HL-60/S4 treated with retinoic acid at 250 ng/mL for 4 days and 3 days (cell line): ENCODE measurements around the gene CD6.
"Not testable (repeated sequence)": the region's sequence is repeated elsewhere in the genome, so short reads cannot be mapped to it uniquely, and the experiment has no call there.

Experiments
- in situ Hi-C: fragments of 300-500 bp; cut with MboI; formaldehyde crosslinking; loops from 2 replicates; pipeline ENCODE4 v1.7.0; 2022; ENCODE audit warnings: low sequenced_read_pairs

The CD6 gene

GRCh38 chr11:61049063-61049377 is 77.5 kb downstream of the CD6 start:
- in situ Hi-C loops, result no loop called here

DNA sequence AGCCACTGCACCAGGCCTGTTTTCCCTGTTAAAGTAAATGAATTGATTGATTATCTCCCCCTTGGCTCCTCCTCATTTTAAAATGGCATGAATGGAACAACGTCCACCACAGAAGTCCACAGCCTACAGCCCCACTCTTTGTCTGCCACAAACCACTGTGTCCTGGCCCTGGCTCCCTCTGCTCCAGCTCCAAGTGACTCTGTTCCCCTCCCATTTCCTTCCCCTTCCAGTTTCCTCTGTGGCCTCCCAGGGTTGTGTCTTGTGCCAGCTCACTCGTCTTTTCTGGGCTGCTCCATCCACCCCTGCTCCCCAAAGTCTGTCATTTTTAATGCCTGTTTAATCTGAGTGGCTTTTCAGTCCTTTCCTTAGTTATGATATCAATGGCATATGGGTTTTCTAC is 78.4 kb downstream of the CD6 start:
- in situ Hi-C loops, result no loop called here

- in situ Hi-C loops, result no loop called here
These were observed 80.9 kb downstream of the CD6 start for GRCh38 chr11:61052182-61052972.

DNA sequence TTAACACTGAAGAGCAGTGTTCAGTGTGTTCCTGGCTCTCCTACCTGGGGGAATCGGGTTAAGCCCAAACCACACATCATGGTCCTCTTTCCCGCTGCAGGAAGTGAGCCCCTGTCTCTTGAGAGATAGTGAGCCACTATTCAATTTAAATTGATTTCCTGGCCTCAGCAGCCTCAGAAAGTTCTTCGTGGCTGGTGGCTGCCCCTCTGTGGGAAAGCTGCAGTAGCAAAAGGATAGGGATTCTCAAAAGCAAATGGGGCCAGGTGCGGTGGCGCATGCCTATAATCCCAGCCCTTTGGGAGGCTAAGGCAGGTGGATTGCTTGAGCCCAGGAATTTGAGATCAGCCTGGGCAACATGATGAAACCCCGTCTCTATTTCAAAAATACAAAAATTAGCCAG is 81.7 kb downstream of the CD6 start:
- in situ Hi-C loops, result no loop called here

- in situ Hi-C loops, result no loop called here
These were observed 83.0 kb downstream of the CD6 start for GRCh38 chr11:61054513-61054912.

- in situ Hi-C loops, result no loop called here
These were observed 83.6 kb downstream of the CD6 start for GRCh38 chr11:61054927-61055562.

- in situ Hi-C loops, result no loop called here
These were observed 84.3 kb downstream of the CD6 start for GRCh38 chr11:61055776-61056175.

- in situ Hi-C loops, result no loop called here
These were observed 85.1 kb downstream of the CD6 start for GRCh38 chr11:61056571-61056970.

GRCh38 chr11:61056981-61057380 is 85.5 kb downstream of the CD6 start:
- in situ Hi-C loops, result no loop called here

- in situ Hi-C loops, result no loop called here
These were observed 86.1 kb downstream of the CD6 start for GRCh38 chr11:61057615-61058014.

DNA sequence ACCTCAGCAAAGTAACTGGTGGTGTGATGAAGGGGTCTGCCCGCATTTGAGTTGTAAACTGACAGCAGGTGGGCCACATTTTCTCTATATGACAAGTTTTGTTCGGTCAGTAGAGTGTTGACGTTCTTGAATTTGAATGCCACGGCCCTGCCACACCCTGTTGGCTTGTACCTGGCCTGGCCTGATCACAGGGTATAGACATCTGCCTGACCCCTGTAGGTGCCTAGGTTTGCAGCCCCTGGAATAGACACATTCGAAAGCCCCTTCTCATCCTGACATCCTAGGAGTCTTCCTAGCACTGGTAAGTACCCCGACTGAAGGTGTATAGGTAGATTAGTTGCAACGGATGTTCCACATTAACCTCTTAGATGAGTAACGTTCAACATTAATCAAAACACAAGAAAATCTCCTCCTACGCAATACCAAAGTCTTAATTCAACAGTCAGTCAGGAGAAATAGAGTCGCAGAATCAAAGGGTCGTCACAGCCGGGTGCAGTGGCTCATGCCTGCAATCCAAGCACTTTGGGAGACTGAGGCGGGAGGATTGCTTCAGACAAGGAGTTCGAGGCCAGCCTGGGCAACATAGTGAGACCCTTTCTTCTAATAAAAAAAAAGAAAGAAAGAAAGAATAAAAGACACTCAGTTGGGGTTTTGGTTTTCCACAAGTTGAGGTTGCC is 87.2 kb downstream of the CD6 start:
- in situ Hi-C loops, result no loop called here

DNA sequence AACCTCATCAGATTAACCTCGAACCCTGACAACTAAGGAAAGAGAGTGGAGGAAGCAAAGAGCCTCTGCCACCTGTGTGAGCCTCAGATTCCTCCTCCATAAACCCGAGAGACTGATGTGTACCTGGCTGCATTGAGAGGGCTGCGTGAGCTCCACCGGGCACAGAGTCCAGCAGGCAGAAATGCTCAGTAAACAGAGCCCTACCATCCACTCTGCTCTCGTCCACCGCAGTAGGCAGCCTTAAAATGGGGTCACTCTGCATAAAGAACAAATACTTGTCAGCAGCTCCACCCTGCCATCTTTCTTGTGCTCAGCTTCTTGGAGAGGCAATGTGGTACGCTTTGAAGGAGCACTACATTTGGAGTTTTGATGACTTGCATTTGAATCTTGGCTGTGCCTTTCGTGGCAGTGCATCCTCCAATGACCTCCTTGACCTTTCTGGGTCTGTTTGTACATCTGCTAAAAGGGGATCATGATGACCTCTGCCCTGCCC is 87.8 kb downstream of the CD6 start:
- in situ Hi-C loops, result no loop called here

GRCh38 chr11:61061081-61061826 is 89.8 kb downstream of the CD6 start:
- in situ Hi-C loops, result no loop called here

DNA sequence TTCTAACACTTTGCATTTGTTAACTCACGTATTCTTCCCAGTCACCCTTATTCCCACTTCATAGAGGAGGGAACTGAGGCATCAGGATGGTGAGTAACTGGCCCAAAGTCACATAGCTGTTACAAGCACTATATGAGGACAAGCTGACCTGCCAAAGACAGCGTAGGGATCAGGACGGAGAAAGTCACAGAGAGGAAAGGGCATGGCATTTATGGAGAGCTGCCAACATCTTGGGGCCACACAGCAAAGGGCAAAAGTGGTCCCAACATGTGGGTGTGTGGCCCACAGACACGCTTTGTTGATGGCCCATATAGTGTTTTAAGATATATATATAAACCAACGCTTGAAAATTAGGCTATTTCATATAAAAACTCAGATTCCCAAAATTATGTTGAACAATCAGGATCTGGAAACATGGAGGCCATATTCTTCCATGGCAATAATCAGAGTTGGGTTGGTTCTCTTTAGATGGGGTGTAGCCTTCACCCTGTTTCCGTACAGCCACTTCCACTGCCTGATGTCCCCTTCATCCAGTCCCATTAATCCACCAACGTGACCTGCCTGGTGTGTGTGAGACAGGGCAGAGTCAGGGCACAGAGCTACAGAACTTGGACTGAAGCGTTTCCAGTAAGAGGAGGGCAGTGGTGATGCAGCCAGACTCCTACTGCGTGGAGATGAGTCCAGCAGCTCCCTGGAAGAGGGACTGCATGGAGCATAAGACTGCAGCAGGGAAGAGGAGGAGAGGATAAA is 90.9 kb downstream of the CD6 start:
- in situ Hi-C loops, result no loop called here

DNA sequence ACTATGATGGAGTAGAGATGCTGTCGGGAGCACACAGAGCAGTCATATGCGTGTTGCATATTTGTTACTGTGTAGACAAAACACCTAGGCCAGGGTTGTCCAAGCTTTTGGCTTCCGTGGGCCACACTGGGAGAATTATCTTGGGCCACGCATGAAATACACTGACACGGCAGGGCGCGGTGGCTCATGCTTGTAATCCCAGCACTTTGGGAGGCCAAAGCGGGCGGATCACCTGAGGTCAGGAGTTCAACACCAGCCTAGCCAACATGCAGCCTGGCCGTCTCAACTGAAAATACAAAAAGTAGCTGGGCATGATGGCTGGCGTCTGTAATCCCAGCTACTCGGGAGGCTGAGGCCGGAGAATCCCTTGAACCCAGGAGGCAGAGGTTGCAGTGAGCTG is 93.8 kb downstream of the CD6 start:
- in situ Hi-C loops, result not testable (repeated sequence)

DNA sequence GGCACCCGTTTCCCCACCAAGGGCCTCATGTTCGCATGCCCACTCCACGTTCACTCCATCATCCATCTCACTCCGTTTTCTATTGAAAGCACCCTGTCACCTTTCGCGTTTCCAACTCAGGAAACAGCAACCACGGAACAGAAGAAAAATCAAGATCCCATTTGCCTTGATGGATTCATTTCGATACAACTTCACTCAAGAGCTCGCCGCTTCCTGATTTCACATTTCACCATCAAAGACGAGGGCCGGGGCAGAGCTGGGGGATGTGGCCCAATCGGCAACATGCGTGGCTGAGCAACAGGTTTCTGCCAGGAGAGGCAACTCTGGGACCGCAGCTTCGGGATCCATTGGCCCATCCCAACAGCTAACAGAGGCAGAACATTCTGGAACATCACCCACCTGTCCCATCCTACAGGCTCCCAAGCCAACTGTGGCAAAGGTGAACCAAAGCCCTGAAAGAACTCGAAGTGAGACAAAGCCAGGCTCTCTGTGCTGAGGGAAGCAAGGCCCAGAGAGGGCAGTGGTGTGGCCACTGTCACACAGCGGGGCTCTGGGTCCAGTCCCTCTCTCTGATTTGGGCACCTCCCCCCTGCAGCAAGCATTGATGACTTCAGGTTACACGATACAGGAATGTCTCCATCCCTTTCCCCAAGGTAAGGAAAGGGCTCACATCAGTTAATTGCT is 94.6 kb downstream of the CD6 start:
- in situ Hi-C loops, result no loop called here

- in situ Hi-C loops, result no loop called here
These were observed 95.2 kb downstream of the CD6 start for GRCh38 chr11:61066645-61067044.

DNA sequence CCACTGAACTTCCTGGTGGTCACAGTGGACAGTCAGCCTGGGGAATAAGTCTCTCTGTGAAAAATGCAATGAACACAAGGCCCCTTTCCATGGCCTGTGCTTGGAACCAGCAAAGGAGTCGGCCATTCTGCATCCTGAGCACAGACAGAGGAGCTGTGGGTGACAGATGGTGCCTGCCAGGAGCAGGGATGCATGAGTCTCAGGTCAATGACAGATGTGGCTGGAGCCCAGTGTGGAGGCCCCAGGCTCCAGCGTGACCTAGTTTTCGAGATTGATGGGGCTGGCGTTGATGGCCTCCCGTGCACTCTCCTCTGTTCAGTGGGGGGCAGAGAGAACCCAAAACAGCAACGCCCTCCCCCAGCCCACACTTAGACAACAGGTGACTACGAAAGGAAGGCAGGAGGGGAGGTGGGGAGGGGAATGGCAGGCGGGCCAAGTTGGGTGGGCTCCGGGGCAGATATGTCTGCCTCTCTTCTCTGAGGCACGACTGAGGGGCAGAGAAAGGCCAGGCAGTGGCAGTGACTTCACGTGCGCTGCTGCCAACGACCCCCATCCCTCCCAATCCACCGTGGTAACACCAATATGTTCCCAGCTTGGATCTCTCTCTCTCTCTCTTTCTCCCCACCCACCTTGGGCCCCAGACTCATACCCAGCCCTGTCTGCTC is 96.4 kb downstream of the CD6 start:
- in situ Hi-C loops, result no loop called here

DNA sequence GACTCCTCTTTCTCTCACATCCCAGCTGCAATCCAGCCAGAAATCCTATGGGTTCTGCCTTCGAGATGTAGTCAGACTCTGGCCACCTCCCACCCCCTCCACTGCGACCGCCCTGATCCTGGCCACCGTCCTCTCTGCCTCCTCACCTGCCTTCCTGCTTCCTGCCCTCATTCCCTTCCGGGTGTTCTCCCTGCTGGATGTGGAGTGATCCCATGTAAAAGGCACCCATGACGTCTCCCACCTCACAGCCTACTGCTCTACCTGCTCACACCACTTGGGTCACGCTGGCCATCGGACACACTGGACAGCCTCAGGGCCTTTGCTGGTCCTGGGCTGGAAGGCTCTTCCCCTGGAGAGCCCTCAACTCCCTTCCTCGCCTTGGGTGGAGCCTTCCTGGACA is 97.1 kb downstream of the CD6 start:
- in situ Hi-C loops, result no loop called here

DNA sequence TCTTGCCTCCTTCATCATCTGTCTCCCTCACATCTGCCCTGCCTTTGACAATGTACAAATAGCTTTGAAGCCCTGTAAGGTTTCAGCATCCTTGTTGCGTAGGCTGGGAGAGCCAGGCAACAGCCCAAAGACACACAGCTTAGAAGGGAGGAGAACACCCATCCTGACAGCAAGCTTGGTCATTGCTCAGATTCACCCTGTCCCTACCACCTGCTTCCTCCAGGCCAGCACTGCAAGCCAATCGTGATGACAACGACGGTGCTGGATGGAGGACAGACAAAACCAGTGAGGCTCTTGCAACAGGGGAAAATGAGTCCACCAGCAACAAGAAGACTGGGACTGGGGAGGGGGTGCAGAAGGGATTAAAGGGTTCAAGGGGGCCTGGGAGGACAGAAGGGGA is 97.9 kb downstream of the CD6 start:
- in situ Hi-C loops, result no loop called here
